ENCODE data around the gene ENPP7.
A peak's percentile ranks its signal among the peaks of the same experiment; 100 is the strongest.

DNA sequence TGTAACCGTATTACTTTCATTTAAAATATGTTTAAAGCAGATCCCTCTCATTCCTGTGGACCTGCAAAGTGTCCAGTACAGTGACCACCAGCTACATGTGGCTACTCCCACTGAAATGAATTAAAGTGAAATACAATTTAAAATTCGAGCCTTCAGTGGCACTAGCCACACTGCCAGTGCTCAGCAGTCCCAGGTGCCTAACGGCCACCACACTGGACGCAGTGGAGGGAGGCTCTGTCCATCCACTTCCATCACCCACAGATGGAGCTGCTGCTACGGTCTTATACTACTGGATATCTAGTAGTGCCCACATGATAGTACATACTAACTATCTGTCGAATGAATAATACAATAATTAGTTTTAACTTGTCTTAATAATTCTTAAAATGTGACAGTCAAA is 44.9 kb downstream of the ENPP7 start:
- TF ChIP-seq, protein P1, sequence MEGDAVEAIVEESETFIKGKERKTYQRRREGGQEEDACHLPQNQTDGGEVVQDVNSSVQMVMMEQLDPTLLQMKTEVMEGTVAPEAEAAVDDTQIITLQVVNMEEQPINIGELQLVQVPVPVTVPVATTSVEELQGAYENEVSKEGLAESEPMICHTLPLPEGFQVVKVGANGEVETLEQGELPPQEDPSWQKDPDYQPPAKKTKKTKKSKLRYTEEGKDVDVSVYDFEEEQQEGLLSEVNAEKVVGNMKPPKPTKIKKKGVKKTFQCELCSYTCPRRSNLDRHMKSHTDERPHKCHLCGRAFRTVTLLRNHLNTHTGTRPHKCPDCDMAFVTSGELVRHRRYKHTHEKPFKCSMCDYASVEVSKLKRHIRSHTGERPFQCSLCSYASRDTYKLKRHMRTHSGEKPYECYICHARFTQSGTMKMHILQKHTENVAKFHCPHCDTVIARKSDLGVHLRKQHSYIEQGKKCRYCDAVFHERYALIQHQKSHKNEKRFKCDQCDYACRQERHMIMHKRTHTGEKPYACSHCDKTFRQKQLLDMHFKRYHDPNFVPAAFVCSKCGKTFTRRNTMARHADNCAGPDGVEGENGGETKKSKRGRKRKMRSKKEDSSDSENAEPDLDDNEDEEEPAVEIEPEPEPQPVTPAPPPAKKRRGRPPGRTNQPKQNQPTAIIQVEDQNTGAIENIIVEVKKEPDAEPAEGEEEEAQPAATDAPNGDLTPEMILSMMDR (optimal IDR thresholded peaks at IDR 0.05 in 1 of 3, IDR thresholded peaks at IDR 0.05 in 1 of 3, conservative IDR thresholded peaks at IDR 0.05 in 1 of 3; ENCODE audit: extremely low read depth in 1 of 3, insufficient read depth in 2 of 3, low read length in 3 of 3) = no peak
- TF ChIP-seq EZH2 (IDR thresholded peaks at IDR 0.05; ENCODE audit: low read length) = peak; percentile 37
